Smooth muscle cell (in vitro differentiated cells): ENCODE measurements around the gene YWHAH. TPM values are rescaled to one million over a fixed set of nuclear protein-coding genes. Genes with fewer than 3 reads are reported as not detected.

Source experiments
- DNase-seq: peaks from one replicate; lab custom pipeline; 2025; ENCODE audit not compliant: unreplicated experiment; lab: John Stamatoyannopoulos, UW
- H2AFZ ChIP-seq: fragments of 200-600 bp; sonication (generic); 2 replicates; pipeline ENCODE4 v1.6.0; 2016; ENCODE audit warnings: antibody characterized with exemption, low read depth, mild to moderate bottlenecking
- H3F3A ChIP-seq: fragments of 200-600 bp; sonication (generic); 2 replicates; pipeline ENCODE4 v1.6.0; 2017; ENCODE audit warnings: antibody characterized with exemption, low read depth
- H3K27ac ChIP-seq: fragments of 200-600 bp; sonication (generic); 2 replicates; pipeline ENCODE4 v1.5.1; 2016; ENCODE audit warnings: low read depth, mild to moderate bottlenecking
- H3K27me3 ChIP-seq: fragments of 200-600 bp; sonication (generic); 2 replicates; pipeline ENCODE4 v1.6.1; 2016; ENCODE audit warnings: low read depth, mild to moderate bottlenecking
- H3K36me3 ChIP-seq: fragments of 200-600 bp; sonication (generic); 2 replicates; pipeline ENCODE4 v1.5.1; 2016; ENCODE audit warnings: low read depth
- H3K4me1 ChIP-seq: fragments of 200-600 bp; sonication (generic); 2 replicates; pipeline ENCODE4 v1.5.1; 2016; ENCODE audit warnings: low read depth
- H3K4me2 ChIP-seq: fragments of 200-600 bp; sonication (generic); 2 replicates; pipeline ENCODE4 v1.6.0; 2016; ENCODE audit warnings: mild to moderate bottlenecking
- H3K4me3 ChIP-seq: fragments of 200-600 bp; sonication (generic); 2 replicates; pipeline ENCODE4 v1.5.1; 2016; ENCODE audit warnings: mild to moderate bottlenecking
- H3K79me2 ChIP-seq: fragments of 200-600 bp; sonication (generic); 2 replicates; pipeline ENCODE4 v1.6.0; 2016; ENCODE audit warnings: low read depth, mild to moderate bottlenecking
- H3K9ac ChIP-seq: fragments of 200-600 bp; sonication (generic); 2 replicates; pipeline ENCODE4 v1.6.0; 2016; ENCODE audit warnings: low read depth
- H3K9me3 ChIP-seq: fragments of 200-600 bp; sonication (generic); replicated peaks from 2 replicates; pipeline ENCODE4 v1.5.1; 2016; ENCODE audit warnings: low read depth
- H4K20me1 ChIP-seq: fragments of 200-600 bp; sonication (generic); 2 replicates; pipeline ENCODE4 v1.6.0; 2016; ENCODE audit warnings: low read depth
- WGBS: methylation state at CpG from one replicate; pipeline ENCODE4 v1.1.7; 2016; ENCODE audit warnings: low lambda C conversion rate; 5-methylcytosine and 5-hydroxymethylcytosine counted together
- polyA plus RNA-seq: library from polyadenylated mRNA; unstranded; fragments of >200 nt; fragmentation: Nextera tagmentation; extraction: Ambion mirVana; gene quantifications from 2 replicates; pipeline ENCODE4 v1.2.1, GENCODE V29; 2016
- total RNA-seq: library from RNA; depleted of rRNA; stranded (reverse); fragments of >200 nt; gene quantifications from 2 replicates; pipeline ENCODE4 v1.2.3, GENCODE V29; 2014
- TF ChIP-seq, protein P1 (sequence below): fragments of 200-600 bp; sonication (generic); IDR thresholded peaks from 2 replicates; pipeline ENCODE4 v1.5.1; 2017; ENCODE audit warnings: borderline replicate concordance, mild to moderate bottlenecking, antibody characterized with exemption; ENCODE audit not compliant: insufficient read depth, poor library complexity, severe bottlenecking

YWHAH gene
- total and polyA plus RNA-seq, 2 experiments from 2014 or later, result 74.4 to 101 TPM

GRCh38 chr22:31944700-31945442 is 536 bp downstream of the YWHAH start:
- Histone ChIP-seq H3F3A (peaks cover 7% of the 10 kb centered on the region), H3K9me3 (no peaks in the 10 kb centered on the region), H3K27ac (peak overlapping the region; percentile 22), H3K27me3 (no peaks in the 10 kb centered on the region), H3K9ac (peak overlapping the region; percentile 67), H4K20me1 (peaks cover 42% of the 10 kb centered on the region), H3K4me2 (peak overlapping the region; percentile 92), H3K79me2 (peaks cover 50% of the 10 kb centered on the region), H3K4me3 (peak overlapping the region; percentile 94), H2AFZ (peak overlapping the region; percentile 51), H3K36me3 (no peaks in the 10 kb centered on the region), H3K4me1 (peaks cover 21% of the 10 kb centered on the region)
- WGBS, result 2% methylated on average over 28 of the region's 76 CpGs
- TF ChIP-seq, protein P1, sequence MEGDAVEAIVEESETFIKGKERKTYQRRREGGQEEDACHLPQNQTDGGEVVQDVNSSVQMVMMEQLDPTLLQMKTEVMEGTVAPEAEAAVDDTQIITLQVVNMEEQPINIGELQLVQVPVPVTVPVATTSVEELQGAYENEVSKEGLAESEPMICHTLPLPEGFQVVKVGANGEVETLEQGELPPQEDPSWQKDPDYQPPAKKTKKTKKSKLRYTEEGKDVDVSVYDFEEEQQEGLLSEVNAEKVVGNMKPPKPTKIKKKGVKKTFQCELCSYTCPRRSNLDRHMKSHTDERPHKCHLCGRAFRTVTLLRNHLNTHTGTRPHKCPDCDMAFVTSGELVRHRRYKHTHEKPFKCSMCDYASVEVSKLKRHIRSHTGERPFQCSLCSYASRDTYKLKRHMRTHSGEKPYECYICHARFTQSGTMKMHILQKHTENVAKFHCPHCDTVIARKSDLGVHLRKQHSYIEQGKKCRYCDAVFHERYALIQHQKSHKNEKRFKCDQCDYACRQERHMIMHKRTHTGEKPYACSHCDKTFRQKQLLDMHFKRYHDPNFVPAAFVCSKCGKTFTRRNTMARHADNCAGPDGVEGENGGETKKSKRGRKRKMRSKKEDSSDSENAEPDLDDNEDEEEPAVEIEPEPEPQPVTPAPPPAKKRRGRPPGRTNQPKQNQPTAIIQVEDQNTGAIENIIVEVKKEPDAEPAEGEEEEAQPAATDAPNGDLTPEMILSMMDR, result no peak
- DNase-seq, result peak; percentile 33

GRCh38 chr22:31945443-31945855 is 1.1 kb downstream of the YWHAH start:
- peak overlapping the region; percentile 51 for H2AFZ ChIP-seq
- H3K79me2 ChIP-seq, result peaks cover 56% of the 10 kb centered on the region
- 3% methylated on average over 15 of the region's 15 CpGs for WGBS

DNA sequence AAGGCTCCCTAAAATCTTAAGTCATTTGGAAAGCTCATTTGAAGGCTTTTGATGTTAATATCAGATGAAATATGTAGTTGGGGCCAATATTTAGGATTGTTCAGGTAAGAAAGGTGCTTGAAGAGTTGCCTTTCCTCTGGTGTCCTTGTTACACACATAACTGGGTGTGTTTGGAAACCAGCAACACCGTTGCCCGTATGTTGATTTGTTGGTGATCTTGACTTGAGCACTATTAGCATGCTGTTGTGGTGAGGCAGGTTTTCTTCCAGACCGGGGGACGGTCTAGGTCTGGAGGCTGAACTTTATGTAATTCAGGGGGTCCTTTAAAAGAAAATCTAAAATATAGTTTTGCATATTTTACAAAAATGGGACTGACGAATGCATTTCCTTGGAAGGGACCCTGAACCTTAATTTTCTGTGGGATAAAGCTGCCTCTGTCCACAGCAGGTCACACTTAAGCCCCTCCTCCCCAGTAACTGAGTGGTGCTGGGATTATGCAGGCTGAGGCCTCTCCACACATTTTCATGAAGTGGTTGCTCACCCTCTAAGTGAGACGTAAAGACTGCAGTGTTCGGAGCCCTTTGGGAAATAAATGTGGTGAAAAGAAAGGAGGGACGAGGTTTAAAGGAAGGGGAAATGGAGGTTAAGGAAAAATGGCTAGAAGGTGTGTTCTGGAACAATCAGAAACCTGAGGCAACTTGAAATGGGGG is 1.8 kb downstream of the YWHAH start:
- no peaks in the 10 kb centered on the region for H3K36me3 ChIP-seq
- peak overlapping the region; percentile 94 for H3K4me3 ChIP-seq
- H3K27me3 ChIP-seq, result no peaks in the 10 kb centered on the region
- WGBS, result 10% methylated on average over 8 of the region's 8 CpGs
- H3K79me2 ChIP-seq, result peaks cover 63% of the 10 kb centered on the region
- H4K20me1 ChIP-seq, result peaks cover 53% of the 10 kb centered on the region
- TF ChIP-seq, protein P1, result no peak
- H3K4me1 ChIP-seq, result peaks cover 22% of the 10 kb centered on the region
- peak overlapping the region; percentile 92 for H3K4me2 ChIP-seq
- peak overlapping the region; percentile 67 for H3K9ac ChIP-seq
- no peak overlapping the region for H2AFZ ChIP-seq
- no peak for DNase-seq
- H3K27ac ChIP-seq, result peak overlapping the region; percentile 22
- peaks cover 7% of the 10 kb centered on the region for H3F3A ChIP-seq
- H3K9me3 ChIP-seq, result no peaks in the 10 kb centered on the region

More at GRCh38 chr22:31945443-31945855, 1.1 kb downstream of the YWHAH start:
- Histone ChIP-seq H3K27ac (peak overlapping the region; percentile 22), H3K27me3 (no peaks in the 10 kb centered on the region), H4K20me1 (peaks cover 46% of the 10 kb centered on the region), H3K4me3 (peak overlapping the region; percentile 94), H3K4me2 (peak overlapping the region; percentile 92), H3K36me3 (no peaks in the 10 kb centered on the region), H3F3A (peaks cover 7% of the 10 kb centered on the region), H3K9ac (peak overlapping the region; percentile 67), H3K4me1 (peaks cover 21% of the 10 kb centered on the region), H3K9me3 (no peaks in the 10 kb centered on the region)
- TF ChIP-seq, protein P1, result no peak
- DNase-seq, result no peak
